ENCODE results near the gene GRM7. TPM values are rescaled to one million over a fixed set of nuclear protein-coding genes. Genes with fewer than 3 reads are reported as not detected.

GRM7 gene
- total RNA-seq, 2 experiments from 2014 or later: not detected

DNA sequence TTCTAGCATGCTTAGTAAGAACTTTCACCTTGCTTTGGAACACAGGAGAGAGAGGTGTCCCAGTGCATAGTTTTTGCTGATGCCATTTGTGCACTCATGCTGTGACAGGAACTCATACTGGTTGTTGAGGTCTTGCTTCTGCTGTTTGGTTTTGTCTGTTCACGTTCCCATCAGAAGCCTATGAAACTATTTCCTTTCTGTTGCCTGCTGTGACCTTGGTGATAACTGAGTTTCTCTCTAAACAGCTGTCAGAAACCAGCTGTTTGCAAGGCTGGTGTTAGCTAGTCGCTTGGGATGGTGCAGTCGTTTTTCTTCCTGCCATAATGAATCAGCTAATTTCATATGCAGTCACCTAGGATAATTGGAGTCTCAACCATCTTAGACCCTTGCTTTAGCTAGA is 724.1 kb downstream of the GRM7 start:
- BruUV-seq (replicated peaks): no TSS peak
- Histone ChIP-seq H3K4me3 (ENCODE audit: low read depth, low read length, poor library complexity, severe bottlenecking) (no peak overlapping the region), H3K79me2 (ENCODE audit: insufficient read depth, low read depth, low read length) (no peaks in the 10 kb centered on the region), H3K4me2 (ENCODE audit: low read length) (no peak overlapping the region), H3K9me2 (ENCODE audit: insufficient read depth, low read length) (no peaks in the 10 kb centered on the region), H2AFZ (ENCODE audit: low read length) (no peak overlapping the region), H3K4me1 (ENCODE audit: insufficient read depth, low read length, poor library complexity, severe bottlenecking) (no peaks in the 10 kb centered on the region), H4K20me1 (ENCODE audit: insufficient read depth, low read length) (no peaks in the 10 kb centered on the region), H3K9me3 (ENCODE audit: low read length) (no peaks in the 10 kb centered on the region), H3K27ac (ENCODE audit: low read depth, low read length, poor library complexity, severe bottlenecking) (no peak overlapping the region), H3K36me3 (ENCODE audit: insufficient read depth, low read length) (no peaks in the 10 kb centered on the region)
- intact Hi-C loops (cut with micrococcal nuclease; ENCODE audit: unreplicated experiment): no loop called here
- DNase-seq (ENCODE audit: low spot score): no peak
- POLR2A ChIA-PET: interaction anchor here (0.6 to 1.3 kb wide), 3 partner anchors 11 to 557 kb away, joined by 3 to 4 read pairs (median 3); no protein-coding TSS in a partner anchor
- CTCF ChIA-PET (ENCODE audit: unreplicated experiment): interaction anchor here (0.6 kb wide), 1 partner anchor 1624 kb away, joined by 4 read pairs; no protein-coding TSS in a partner anchor
- TF ChIP-seq, protein P1, sequence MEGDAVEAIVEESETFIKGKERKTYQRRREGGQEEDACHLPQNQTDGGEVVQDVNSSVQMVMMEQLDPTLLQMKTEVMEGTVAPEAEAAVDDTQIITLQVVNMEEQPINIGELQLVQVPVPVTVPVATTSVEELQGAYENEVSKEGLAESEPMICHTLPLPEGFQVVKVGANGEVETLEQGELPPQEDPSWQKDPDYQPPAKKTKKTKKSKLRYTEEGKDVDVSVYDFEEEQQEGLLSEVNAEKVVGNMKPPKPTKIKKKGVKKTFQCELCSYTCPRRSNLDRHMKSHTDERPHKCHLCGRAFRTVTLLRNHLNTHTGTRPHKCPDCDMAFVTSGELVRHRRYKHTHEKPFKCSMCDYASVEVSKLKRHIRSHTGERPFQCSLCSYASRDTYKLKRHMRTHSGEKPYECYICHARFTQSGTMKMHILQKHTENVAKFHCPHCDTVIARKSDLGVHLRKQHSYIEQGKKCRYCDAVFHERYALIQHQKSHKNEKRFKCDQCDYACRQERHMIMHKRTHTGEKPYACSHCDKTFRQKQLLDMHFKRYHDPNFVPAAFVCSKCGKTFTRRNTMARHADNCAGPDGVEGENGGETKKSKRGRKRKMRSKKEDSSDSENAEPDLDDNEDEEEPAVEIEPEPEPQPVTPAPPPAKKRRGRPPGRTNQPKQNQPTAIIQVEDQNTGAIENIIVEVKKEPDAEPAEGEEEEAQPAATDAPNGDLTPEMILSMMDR (conservative IDR thresholded peaks at IDR 0.05; ENCODE audit: low read length): no peak
- TF ChIP-seq EZH2phosphoT487 (IDR thresholded peaks at IDR 0.05; ENCODE audit: borderline replicate concordance, low read depth, low read length): no peak

DNA sequence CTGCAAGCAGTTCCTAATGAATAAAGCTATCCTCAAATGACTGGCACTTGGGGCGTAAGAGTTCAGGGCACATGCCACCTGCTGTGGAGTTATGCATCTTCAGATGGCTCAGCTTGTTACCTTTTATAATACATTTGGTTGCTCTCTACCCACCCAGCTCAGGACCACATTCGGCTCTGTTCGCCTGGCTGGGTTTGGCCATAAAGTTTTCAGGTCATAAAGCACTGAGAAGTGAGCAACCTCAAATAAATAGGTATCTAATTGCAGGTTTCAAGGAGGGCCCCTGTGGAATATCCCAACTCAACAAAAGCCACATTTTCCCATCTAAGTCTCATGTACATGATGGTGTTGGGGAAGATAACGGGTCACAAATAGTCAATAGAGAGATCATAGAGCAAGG is 727.3 kb downstream of the GRM7 start:
- TF ChIP-seq EZH2phosphoT487 (IDR thresholded peaks at IDR 0.05; ENCODE audit: borderline replicate concordance, low read depth, low read length): no peak
- TF ChIP-seq, protein P1 (conservative IDR thresholded peaks at IDR 0.05; ENCODE audit: low read length): no peak
- POLR2A ChIA-PET: interaction anchor here (0.5 kb wide), 1 partner anchor 643 kb away, joined by 3 read pairs; no protein-coding TSS in a partner anchor
- DNase-seq (ENCODE audit: low spot score): no peak
- no peak overlapping the region for H2AFZ ChIP-seq (ENCODE audit: low read length)
- intact Hi-C loops (cut with micrococcal nuclease; ENCODE audit: unreplicated experiment): no loop called here
- H3K4me3 ChIP-seq (ENCODE audit: low read depth, low read length, poor library complexity, severe bottlenecking): no peak overlapping the region
- no peaks in the 10 kb centered on the region for H4K20me1 ChIP-seq (ENCODE audit: insufficient read depth, low read length)
- CTCF ChIA-PET (ENCODE audit: unreplicated experiment): no interaction called here
- H3K9me2 ChIP-seq (ENCODE audit: insufficient read depth, low read length): no peaks in the 10 kb centered on the region
- no peak overlapping the region for H3K4me2 ChIP-seq (ENCODE audit: low read length)
- no peak overlapping the region for H3K27ac ChIP-seq (ENCODE audit: low read depth, low read length, poor library complexity, severe bottlenecking)
- no TSS peak for BruUV-seq (replicated peaks)
- no peaks in the 10 kb centered on the region for H3K9me3 ChIP-seq (ENCODE audit: low read length)
- no peaks in the 10 kb centered on the region for H3K79me2 ChIP-seq (ENCODE audit: insufficient read depth, low read depth, low read length)
- no peaks in the 10 kb centered on the region for H3K4me1 ChIP-seq (ENCODE audit: insufficient read depth, low read length, poor library complexity, severe bottlenecking)
- H3K36me3 ChIP-seq (ENCODE audit: insufficient read depth, low read length): no peaks in the 10 kb centered on the region

DNA sequence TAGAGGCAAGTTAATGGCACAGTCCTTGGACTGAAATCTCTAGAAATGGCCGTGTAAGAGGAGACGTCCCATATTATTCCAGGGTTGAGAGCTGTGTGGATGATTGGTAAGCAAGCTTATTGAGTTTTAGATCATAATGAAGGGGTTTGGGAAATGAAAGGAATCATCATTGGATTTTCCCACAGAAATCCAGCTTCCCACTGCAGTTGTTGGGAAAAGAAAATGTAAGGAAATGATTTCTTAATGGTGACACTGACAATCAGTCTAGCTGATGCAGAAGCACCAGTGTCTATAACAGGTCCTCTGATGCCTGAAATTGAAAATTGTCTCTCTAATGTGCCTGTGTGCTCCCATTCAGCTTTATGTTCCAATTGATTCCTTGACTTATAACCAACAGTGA is 728.6 kb downstream of the GRM7 start:
- no peaks in the 10 kb centered on the region for H4K20me1 ChIP-seq (ENCODE audit: insufficient read depth, low read length)
- H3K4me2 ChIP-seq (ENCODE audit: low read length): no peak overlapping the region
- H3K9me3 ChIP-seq (ENCODE audit: low read length): no peaks in the 10 kb centered on the region
- no peaks in the 10 kb centered on the region for H3K9me2 ChIP-seq (ENCODE audit: insufficient read depth, low read length)
- no peak for DNase-seq (ENCODE audit: low spot score)
- intact Hi-C loops (cut with micrococcal nuclease; ENCODE audit: unreplicated experiment): no loop called here
- H3K27ac ChIP-seq (ENCODE audit: low read depth, low read length, poor library complexity, severe bottlenecking): no peak overlapping the region
- no TSS peak for BruUV-seq (replicated peaks)
- no peak overlapping the region for H3K4me3 ChIP-seq (ENCODE audit: low read depth, low read length, poor library complexity, severe bottlenecking)
- ChIA-PET CTCF (ENCODE audit: unreplicated experiment) (no interaction called here), POLR2A (no interaction called here)
- no peaks in the 10 kb centered on the region for H3K79me2 ChIP-seq (ENCODE audit: insufficient read depth, low read depth, low read length)
- H2AFZ ChIP-seq (ENCODE audit: low read length): no peak overlapping the region
- H3K4me1 ChIP-seq (ENCODE audit: insufficient read depth, low read length, poor library complexity, severe bottlenecking): no peaks in the 10 kb centered on the region
- TF ChIP-seq, protein P1 (conservative IDR thresholded peaks at IDR 0.05; ENCODE audit: low read length): no peak
- TF ChIP-seq EZH2phosphoT487 (IDR thresholded peaks at IDR 0.05; ENCODE audit: borderline replicate concordance, low read depth, low read length): no peak
- H3K36me3 ChIP-seq (ENCODE audit: insufficient read depth, low read length): no peaks in the 10 kb centered on the region
